HFF-Myc (cell line): ENCODE measurements around the gene GPR108.

Experiments used
- DNase-seq: peaks from one replicate; pipeline ENCODE4 v3.0.0-alpha.2; 2011; ENCODE audit warnings: low read depth; ENCODE audit errors: extremely low read depth
- H3K4me3 ChIP-seq: replicated peaks from 2 replicates; pipeline ENCODE4 v1.5.1; 2011; ENCODE audit warnings: low read depth, mild to moderate bottlenecking, control low read depth, low read length
- CTCF ChIP-seq: IDR thresholded peaks from 2 replicates; pipeline ENCODE4 v1.5.1; 2012; ENCODE audit warnings: mild to moderate bottlenecking, low read depth, low read length, control low read depth; ENCODE audit errors: missing control alignments

The GPR108 gene

GRCh38 chr19:6730153-6730804 is 7.1 kb downstream of the GPR108 start:
- H3K4me3 ChIP-seq, result no peak overlapping the region
- TF ChIP-seq CTCF, result no peak
- no peak for DNase-seq

GRCh38 chr19:6729573-6730152 is 7.7 kb downstream of the GPR108 start:
- H3K4me3 ChIP-seq, result no peak overlapping the region
- no peak for DNase-seq
- TF ChIP-seq CTCF, result no peak

- DNase-seq, result no peak
- no peak for TF ChIP-seq CTCF
- no peak overlapping the region for H3K4me3 ChIP-seq
Measured at GRCh38 chr19:6728346-6728745, 9.0 kb downstream of the GPR108 start.

GRCh38 chr19:6725513-6726231 is 11.7 kb downstream of the GPR108 start:
- no peak for DNase-seq
- TF ChIP-seq CTCF, result no peak

GRCh38 chr19:6724631-6725492 is 12.5 kb downstream of the GPR108 start:
- DNase-seq, result no peak
- no peak for TF ChIP-seq CTCF

More at GRCh38 chr19:6725513-6726231, 11.7 kb downstream of the GPR108 start:
- H3K4me3 ChIP-seq, result no peak overlapping the region

GRCh38 chr19:6723738-6724137 is 13.6 kb downstream of the GPR108 start:
- no peak for TF ChIP-seq CTCF
- H3K4me3 ChIP-seq, result no peak overlapping the region
- no peak for DNase-seq

More at GRCh38 chr19:6724631-6725492, 12.5 kb downstream of the GPR108 start:
- no peak overlapping the region for H3K4me3 ChIP-seq
